ENCODE data around the gene TBC1D32. TPM values are rescaled to one million over a fixed set of nuclear protein-coding genes. Genes with fewer than 3 reads are reported as not detected.

TBC1D32 gene
- total RNA-seq, 2 donors from 2014 or later = 2.3 to 10.4 TPM

DNA sequence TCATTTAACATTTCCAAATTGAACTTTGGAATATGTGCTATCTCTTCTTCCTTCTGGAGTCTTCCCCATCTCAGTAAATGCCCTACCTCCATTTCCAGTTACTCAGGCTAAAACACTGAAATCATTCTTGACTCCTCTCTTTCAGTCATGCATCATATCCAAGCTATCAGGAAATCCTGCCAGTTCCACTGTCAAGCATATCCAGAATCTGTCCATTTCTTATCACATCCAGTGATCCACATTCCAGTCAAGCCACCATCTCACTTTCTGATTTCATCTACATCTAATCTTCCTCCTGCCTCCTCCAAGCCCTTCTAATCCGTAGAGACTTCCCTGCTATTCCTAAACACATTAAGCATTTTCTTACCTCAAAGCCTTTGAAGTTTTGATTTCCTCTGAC is 15.3 kb upstream of the TBC1D32 start:
- Histone ChIP-seq H3K36me3 (no peaks in the 10 kb centered on the region), H3K27ac (no peak overlapping the region), H3K27me3 (replicated peaks; ENCODE audit: insufficient read depth) (no peaks in the 10 kb centered on the region), H3K9me3 (no peaks in the 10 kb centered on the region), H3K4me1 (ENCODE audit: control insufficient read depth in 1 of 2, low read depth in 2 of 2) (no peaks in the 10 kb centered on the region), H3K4me3 (no peak overlapping the region)
- TF ChIP-seq, protein P1, sequence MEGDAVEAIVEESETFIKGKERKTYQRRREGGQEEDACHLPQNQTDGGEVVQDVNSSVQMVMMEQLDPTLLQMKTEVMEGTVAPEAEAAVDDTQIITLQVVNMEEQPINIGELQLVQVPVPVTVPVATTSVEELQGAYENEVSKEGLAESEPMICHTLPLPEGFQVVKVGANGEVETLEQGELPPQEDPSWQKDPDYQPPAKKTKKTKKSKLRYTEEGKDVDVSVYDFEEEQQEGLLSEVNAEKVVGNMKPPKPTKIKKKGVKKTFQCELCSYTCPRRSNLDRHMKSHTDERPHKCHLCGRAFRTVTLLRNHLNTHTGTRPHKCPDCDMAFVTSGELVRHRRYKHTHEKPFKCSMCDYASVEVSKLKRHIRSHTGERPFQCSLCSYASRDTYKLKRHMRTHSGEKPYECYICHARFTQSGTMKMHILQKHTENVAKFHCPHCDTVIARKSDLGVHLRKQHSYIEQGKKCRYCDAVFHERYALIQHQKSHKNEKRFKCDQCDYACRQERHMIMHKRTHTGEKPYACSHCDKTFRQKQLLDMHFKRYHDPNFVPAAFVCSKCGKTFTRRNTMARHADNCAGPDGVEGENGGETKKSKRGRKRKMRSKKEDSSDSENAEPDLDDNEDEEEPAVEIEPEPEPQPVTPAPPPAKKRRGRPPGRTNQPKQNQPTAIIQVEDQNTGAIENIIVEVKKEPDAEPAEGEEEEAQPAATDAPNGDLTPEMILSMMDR (IDR thresholded peaks at IDR 0.05) = no peak
- DNase-seq (ENCODE audit: low spot score) (no peak), ATAC-seq (ENCODE audit: insufficient number of reproducible peaks, low FRiP score, low read depth) (no peak)

GRCh38 chr6:121347484-121347883 is 13.2 kb upstream of the TBC1D32 start:
- Histone ChIP-seq H3K4me1 (ENCODE audit: control insufficient read depth in 1 of 2, low read depth in 2 of 2) (no peaks in the 10 kb centered on the region), H3K4me3 (no peak overlapping the region), H3K36me3 (no peaks in the 10 kb centered on the region), H3K9me3 (no peaks in the 10 kb centered on the region), H3K27me3 (replicated peaks; ENCODE audit: insufficient read depth) (no peaks in the 10 kb centered on the region), H3K27ac (no peak overlapping the region)
- DNase-seq (ENCODE audit: low spot score) = no peak
- ATAC-seq (ENCODE audit: insufficient number of reproducible peaks, low FRiP score, low read depth) = no peak
- TF ChIP-seq, protein P1 (IDR thresholded peaks at IDR 0.05) = no peak

DNA sequence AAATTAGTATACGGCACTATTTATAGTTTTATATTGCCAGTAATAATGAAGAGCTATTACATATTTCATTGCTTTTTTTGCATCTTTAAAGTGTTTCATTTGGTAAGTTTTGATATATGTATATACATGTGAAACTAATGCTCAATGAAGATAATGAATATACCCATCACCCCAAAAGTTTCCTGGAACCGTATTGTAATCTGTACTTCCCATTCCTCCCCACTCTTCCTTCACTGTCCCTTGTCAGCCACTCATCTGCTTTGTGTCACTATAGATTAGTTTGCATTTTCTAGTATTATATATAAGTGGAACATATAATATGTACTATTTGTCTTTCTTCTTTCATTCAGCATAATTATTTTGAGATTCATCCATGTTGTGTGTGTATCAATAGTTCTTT is 10.3 kb upstream of the TBC1D32 start:
- no peak for DNase-seq (ENCODE audit: low spot score)
- TF ChIP-seq, protein P1 (IDR thresholded peaks at IDR 0.05) = no peak
- Histone ChIP-seq H3K36me3 (no peaks in the 10 kb centered on the region), H3K27me3 (replicated peaks; ENCODE audit: insufficient read depth) (no peaks in the 10 kb centered on the region), H3K27ac (no peak overlapping the region), H3K4me1 (ENCODE audit: control insufficient read depth in 1 of 2, low read depth in 2 of 2) (no peaks in the 10 kb centered on the region), H3K4me3 (no peak overlapping the region), H3K9me3 (no peaks in the 10 kb centered on the region)
- ATAC-seq (ENCODE audit: insufficient number of reproducible peaks, low FRiP score, low read depth) = no peak

GRCh38 chr6:121339639-121340226 is 5.5 kb upstream of the TBC1D32 start:
- Histone ChIP-seq H3K36me3 (no peaks in the 10 kb centered on the region), H3K9me3 (no peaks in the 10 kb centered on the region), H3K27me3 (replicated peaks; ENCODE audit: insufficient read depth) (no peaks in the 10 kb centered on the region), H3K4me1 (ENCODE audit: control insufficient read depth in 1 of 2, low read depth in 2 of 2) (no peaks in the 10 kb centered on the region), H3K4me3 (no peak overlapping the region), H3K27ac (no peak overlapping the region)
- TF ChIP-seq, protein P1 (IDR thresholded peaks at IDR 0.05) = no peak
- ATAC-seq (ENCODE audit: insufficient number of reproducible peaks, low FRiP score, low read depth) = no peak
- DNase-seq (ENCODE audit: low spot score) = no peak

- no peak overlapping the region for H3K27ac ChIP-seq
- TF ChIP-seq, protein P1 (IDR thresholded peaks at IDR 0.05) = no peak
- H3K27me3 ChIP-seq (replicated peaks; ENCODE audit: insufficient read depth) = no peaks in the 10 kb centered on the region
- no peaks in the 10 kb centered on the region for H3K36me3 ChIP-seq
- H3K9me3 ChIP-seq = no peaks in the 10 kb centered on the region
- H3K4me3 ChIP-seq = no peak overlapping the region
- ATAC-seq (ENCODE audit: insufficient number of reproducible peaks, low FRiP score, low read depth) = no peak
- no peak for DNase-seq (ENCODE audit: low spot score)
- peaks cover 0 to 1% of the 10 kb centered on the region in 2 donors for H3K4me1 ChIP-seq (ENCODE audit: control insufficient read depth in 1 of 2, low read depth in 2 of 2)
Measured at GRCh38 chr6:121338956-121339355, 4.7 kb upstream of the TBC1D32 start.
